HG02981 (cell line): ENCODE measurements around the gene C3orf20.

Experiments used
- ATAC-seq: cut with Tn5 transposase; IDR thresholded peaks from one replicate; pipeline ENCODE4 v1.9.1; 2021; ENCODE audit warnings: mild to moderate bottlenecking, moderate library complexity; ENCODE audit not compliant: unreplicated experiment

C3orf20 gene

GRCh38 chr3:14810070-14810791, 135.3 kb downstream of the C3orf20 start:
- ATAC-seq = no peak

DNA sequence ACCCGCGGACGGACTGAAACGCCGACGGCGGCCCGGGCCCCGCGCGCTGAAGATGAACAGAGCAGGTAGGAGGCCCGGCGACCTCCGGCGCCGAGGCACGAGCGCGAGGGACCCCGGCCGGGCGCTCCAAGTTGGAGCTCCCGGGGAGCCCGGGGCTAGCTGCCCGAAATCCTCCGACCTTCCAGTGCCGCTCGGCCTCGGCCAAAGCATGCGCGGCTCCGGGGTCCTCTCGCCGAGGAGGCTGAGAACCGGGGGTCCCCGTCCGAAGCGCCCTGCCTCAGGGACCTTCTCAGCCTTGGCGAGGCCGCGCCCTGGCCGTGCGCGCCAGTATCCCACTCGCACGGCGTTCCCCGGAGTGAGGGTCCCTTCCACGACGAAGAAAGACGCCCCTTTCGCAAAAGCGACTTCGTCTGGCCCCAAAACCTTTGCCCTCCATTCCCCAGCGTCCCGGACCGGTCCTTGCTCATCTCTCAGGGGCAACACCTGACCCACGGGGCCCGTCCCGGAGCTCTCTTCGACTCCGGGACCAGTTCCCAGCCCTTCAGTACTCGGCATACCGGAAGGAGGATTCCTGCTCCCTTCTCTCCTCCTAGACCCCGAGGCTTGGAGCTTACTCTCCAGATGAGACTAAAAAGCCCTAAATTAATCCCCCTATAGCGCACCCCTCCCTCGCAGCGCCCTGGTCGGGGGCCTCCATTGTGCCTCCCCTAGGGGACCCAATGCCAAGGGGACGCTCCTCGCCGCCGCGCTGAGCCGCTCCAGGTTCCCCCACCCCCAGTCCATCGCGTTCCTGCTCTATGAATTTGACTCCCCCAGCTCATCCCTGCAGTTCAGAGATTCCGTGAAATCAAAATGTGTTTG, 136.1 kb downstream of the C3orf20 start:
- ATAC-seq = no peak

- ATAC-seq = no peak
These were observed 136.7 kb downstream of the C3orf20 start for GRCh38 chr3:14811684-14812083.

GRCh38 chr3:14812196-14812790, 137.4 kb downstream of the C3orf20 start:
- ATAC-seq = no peak

DNA sequence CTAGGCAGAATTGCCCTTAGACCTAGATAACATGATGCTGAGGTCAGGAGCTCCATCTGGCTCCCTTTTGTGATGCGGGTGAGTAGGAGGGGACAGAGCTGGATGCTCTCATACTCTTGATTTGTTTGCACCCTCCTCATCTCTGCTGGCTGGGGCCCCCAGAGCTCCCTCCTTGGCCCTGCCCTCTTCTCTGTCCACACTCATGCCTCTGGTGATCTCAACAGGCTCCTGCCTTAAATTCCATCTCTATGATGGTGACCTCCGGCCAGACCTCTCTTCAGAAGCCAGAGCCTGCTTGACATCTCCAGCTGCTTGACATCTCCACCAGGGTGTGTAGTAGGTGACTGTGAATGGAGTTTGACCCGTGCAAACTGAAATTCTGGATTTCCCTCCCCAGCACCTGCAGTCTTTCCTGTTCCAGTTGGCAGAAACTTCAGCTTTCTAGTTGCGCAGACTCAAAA, 139.5 kb downstream of the C3orf20 start:
- no peak for ATAC-seq

GRCh38 chr3:14816359-14816758, 141.4 kb downstream of the C3orf20 start:
- no peak for ATAC-seq

- no peak for ATAC-seq
These were observed 144.0 kb downstream of the C3orf20 start, which contains the start of gene FGD5 for GRCh38 chr3:14818804-14819500. TSS of gene FGD5 (plus strand) at chr3:14818962. CDS start at chr3:14819072, 110 bp downstream.

GRCh38 chr3:14819671-14820070, 144.7 kb downstream of the C3orf20 start:
- ATAC-seq = no peak

DNA sequence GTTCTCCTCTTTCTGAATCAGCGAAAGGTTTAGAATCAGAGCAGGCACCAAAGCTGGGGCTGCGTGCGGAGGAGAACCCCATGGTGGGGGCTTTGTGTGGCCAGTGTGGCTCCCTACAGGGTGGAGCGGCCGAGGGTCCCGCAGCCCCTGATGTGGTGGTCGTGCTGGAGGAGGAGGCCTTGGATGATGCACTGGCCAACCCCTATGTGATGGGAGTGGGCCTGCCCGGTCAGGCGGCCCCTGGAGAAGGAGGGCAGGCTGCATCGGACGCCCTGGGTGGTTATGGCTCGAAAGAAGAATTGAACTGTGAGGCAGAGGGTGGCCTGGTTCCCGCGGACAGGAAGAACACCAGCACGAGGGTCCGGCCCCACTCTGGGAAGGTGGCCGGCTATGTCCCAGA, 145.2 kb downstream of the C3orf20 start:
- no peak for ATAC-seq

DNA sequence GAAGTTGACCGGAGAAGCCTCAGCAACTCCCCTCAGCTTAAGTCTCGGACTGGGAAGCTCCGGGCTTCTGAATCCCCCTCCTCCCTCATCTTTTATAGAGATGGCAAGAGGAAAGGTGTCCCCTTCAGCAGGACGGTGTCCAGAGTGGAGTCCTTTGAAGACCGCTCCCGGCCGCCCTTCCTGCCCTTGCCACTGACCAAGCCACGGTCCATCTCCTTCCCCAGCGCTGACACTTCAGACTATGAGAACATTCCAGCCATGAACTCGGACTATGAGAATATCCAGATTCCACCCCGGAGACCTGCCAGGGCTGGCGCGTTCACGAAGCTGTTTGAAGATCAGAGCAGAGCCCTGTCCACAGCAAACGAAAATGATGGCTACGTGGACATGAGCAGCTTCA, 146.2 kb downstream of the C3orf20 start:
- ATAC-seq = no peak

DNA sequence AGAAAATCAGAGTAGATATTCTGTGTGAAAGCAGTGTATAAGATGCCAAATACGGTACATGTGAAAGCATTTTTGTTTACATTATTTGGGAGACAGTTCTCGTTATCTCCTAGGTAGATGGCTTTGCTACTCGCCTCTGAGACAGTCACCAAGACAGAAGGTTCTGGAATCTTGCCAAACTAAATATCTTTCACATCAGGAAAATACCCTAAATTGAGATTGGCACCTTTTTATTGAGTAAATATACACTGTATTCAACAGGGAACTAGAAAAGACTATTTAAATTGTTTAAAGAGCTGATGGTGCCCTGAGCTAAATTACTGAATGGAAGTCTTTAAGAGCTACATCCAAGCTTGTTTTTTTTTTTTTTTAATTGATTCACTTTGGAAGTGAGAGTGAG, 147.2 kb downstream of the C3orf20 start:
- no peak for ATAC-seq
